Naive B cell (primary cell): ENCODE results near the gene POLA1. TPM values are rescaled to one million over a fixed set of nuclear protein-coding genes. Genes with fewer than 3 reads are reported as not detected.

Experiments
- ATAC-seq, 2 donors: fragments of 150-1000 bp; cut with Tn5 transposase; 2 replicates each; pipeline ENCODE4 v1.10.0; 2021; ENCODE audit warnings: low read depth in 2 of 2, mild to moderate bottlenecking in 2 of 2, moderate library complexity in 2 of 2
- DNase-seq: peaks from one replicate; pipeline ENCODE4 v3.0.0; 2022
- H3K27ac Mint-ChIP-seq, 6 donors: one replicate each; pipeline ENCODE4 v1.8.0; 2020 to 2022; ENCODE audit warnings: mild to moderate bottlenecking in 6 of 6, mixed read lengths in 6 of 6, moderate library complexity in 5 of 6, inconsistent platforms in 2 of 6
- H3K27me3 Mint-ChIP-seq, 3 donors: one replicate each; pipeline ENCODE4 v1.8.0; 2021 to 2022; ENCODE audit warnings: mixed read lengths in 3 of 3, mild to moderate bottlenecking in 1 of 3
- H3K36me3 Mint-ChIP-seq, 2 donors: one replicate each; pipeline ENCODE4 v1.8.0; 2020 to 2022; ENCODE audit warnings: mixed read lengths in 2 of 2, inconsistent platforms in 1 of 2, mild to moderate bottlenecking in 1 of 2
- H3K4me1 Mint-ChIP-seq, 3 donors: one replicate each; pipeline ENCODE4 v1.8.0; 2020 to 2022; ENCODE audit warnings: mixed read lengths in 3 of 3, inconsistent platforms in 1 of 3, mild to moderate bottlenecking in 1 of 3, moderate library complexity in 1 of 3
- H3K4me3 Mint-ChIP-seq, 8 donors: one replicate each; pipeline ENCODE4 v1.8.0; 2020 to 2022; ENCODE audit warnings: mild to moderate bottlenecking in 8 of 8, mixed read lengths in 8 of 8, moderate library complexity in 8 of 8, inconsistent platforms in 2 of 8
- H3K9me3 Mint-ChIP-seq, 7 donors: one replicate each; pipeline ENCODE4 v1.8.0; 2020 to 2022; ENCODE audit warnings: mixed read lengths in 7 of 7, mild to moderate bottlenecking in 5 of 7, inconsistent platforms in 2 of 7, moderate library complexity in 1 of 7
- polyA plus RNA-seq, 6 donors: library from polyadenylated mRNA; unstranded; fragments of 300-500 nt; fragmentation: Illumina TruSeq; gene quantifications; one replicate each; pipeline ENCODE4 v1.2.3, GENCODE V29; 2021; ENCODE audit warnings: low read depth in 6 of 6

The POLA1 gene
- polyA plus RNA-seq, 6 donors from 2014 or later = 5.3 to 6.5 (median 6.1) TPM; not detected in 1

- Mint-ChIP-seq H3K27ac (no peak overlapping the region), H3K4me3 (no peak overlapping the region)
- DNase-seq = no peak
Observed at GRCh38 chrX:24886916-24887315, 193.2 kb downstream of the POLA1 start.

DNA sequence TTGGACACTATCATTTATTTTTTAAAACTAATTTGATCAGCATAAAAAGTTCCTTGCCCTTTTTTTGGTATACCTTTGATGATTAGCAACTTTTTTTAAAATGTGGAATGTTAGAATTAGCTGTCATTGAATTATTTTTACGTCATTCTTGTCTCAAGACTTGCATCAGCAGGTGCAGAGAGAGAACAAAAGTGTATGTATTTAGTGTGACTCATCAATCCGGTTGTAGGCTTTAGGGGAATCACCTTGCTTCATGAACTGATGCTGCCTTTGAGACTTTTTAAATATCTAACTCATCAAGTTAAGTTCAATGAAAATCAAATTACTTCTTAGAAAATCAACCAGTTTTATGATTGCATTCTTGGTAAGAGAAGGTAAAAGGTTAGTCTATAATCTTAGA, 197.0 kb downstream of the POLA1 start:
- peaks cover 11 to 12% of the 10 kb centered on the region in 2 donors for H3K36me3 Mint-ChIP-seq
- DNase-seq (no peak), ATAC-seq (no peak)
- peaks cover 0 to 19% (median 2%) of the 10 kb centered on the region in 7 donors for H3K9me3 Mint-ChIP-seq
- H3K4me3 Mint-ChIP-seq = no peak overlapping the region
- no peaks in the 10 kb centered on the region for H3K27me3 Mint-ChIP-seq
- no peak overlapping the region for H3K27ac Mint-ChIP-seq
- no peaks in the 10 kb centered on the region for H3K4me1 Mint-ChIP-seq

More at GRCh38 chrX:24886916-24887315, 193.2 kb downstream of the POLA1 start:
- no peak for ATAC-seq
- Mint-ChIP-seq H3K4me1 (no peaks in the 10 kb centered on the region), H3K27me3 (no peaks in the 10 kb centered on the region), H3K9me3 (peaks cover 0 to 2% (median 0%) of the 10 kb centered on the region in 7 donors), H3K36me3 (peaks cover 0 to 5% of the 10 kb centered on the region in 2 donors)

GRCh38 chrX:24899391-24899790, 205.7 kb downstream of the POLA1 start:
- Mint-ChIP-seq H3K9me3 (peaks cover 0 to 3% (median 0%) of the 10 kb centered on the region in 7 donors), H3K27ac (no peak overlapping the region), H3K36me3 (peaks cover 5 to 13% of the 10 kb centered on the region in 2 donors), H3K4me3 (no peak overlapping the region), H3K27me3 (no peaks in the 10 kb centered on the region), H3K4me1 (no peaks in the 10 kb centered on the region)
- ATAC-seq = no peak
- DNase-seq = no peak

DNA sequence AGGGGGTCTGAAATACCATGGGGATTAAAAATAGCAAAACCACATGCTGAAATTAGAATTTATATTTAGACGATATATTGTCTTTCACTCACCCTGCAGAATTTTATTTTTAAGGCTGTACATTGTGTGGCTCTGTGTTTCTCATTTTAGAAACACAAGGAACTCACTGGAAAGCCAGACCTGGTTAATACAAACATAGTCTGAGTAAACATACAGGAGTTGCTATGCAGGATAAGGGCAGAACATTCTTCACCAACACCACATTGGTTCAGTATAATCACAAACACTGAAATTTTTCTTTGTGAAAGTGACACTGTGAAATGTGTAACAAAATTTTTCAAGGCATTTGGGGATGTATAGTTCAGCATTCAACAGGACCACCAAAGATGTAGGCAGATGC, 206.5 kb downstream of the POLA1 start:
- Mint-ChIP-seq H3K27ac (no peak overlapping the region), H3K4me3 (no peak overlapping the region), H3K9me3 (peaks cover 0 to 3% (median 0%) of the 10 kb centered on the region in 7 donors), H3K4me1 (no peaks in the 10 kb centered on the region), H3K36me3 (peaks cover 5 to 13% of the 10 kb centered on the region in 2 donors), H3K27me3 (no peaks in the 10 kb centered on the region)
- ATAC-seq (no peak), DNase-seq (no peak)

DNA sequence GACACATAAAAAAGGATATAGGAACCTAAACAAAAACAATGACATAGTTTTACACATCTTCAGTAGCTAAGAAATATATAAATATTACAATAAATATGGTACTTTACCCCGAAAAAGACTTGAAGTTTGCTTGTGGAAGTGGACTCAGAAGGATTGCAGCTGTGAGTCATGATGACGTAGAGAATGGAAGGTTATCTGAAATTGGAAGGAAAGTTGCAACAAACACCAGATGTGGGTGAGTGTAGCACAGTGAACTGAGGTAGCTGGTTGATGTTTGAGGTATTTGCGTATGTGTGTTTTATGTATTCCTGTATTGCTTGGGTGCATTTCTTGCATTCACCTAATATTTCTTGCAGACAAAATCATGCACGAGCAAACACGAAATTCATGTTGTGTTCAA, 209.1 kb downstream of the POLA1 start:
- DNase-seq (no peak), ATAC-seq (no peak)
- Mint-ChIP-seq H3K27ac (no peak overlapping the region), H3K9me3 (peaks cover 0 to 5% (median 2%) of the 10 kb centered on the region in 7 donors), H3K4me1 (no peaks in the 10 kb centered on the region), H3K4me3 (no peak overlapping the region), H3K36me3 (peaks cover 0 to 5% of the 10 kb centered on the region in 2 donors), H3K27me3 (no peaks in the 10 kb centered on the region)

GRCh38 chrX:24918715-24919114, 225.0 kb downstream of the POLA1 start:
- H3K36me3 Mint-ChIP-seq = no peaks in the 10 kb centered on the region
- no peak for ATAC-seq
- no peak for DNase-seq
- peaks cover 0 to 4% (median 0%) of the 10 kb centered on the region in 7 donors for H3K9me3 Mint-ChIP-seq
- no peaks in the 10 kb centered on the region for H3K27me3 Mint-ChIP-seq
- H3K27ac Mint-ChIP-seq = no peak overlapping the region
- H3K4me3 Mint-ChIP-seq = no peak overlapping the region
- no peaks in the 10 kb centered on the region for H3K4me1 Mint-ChIP-seq

DNA sequence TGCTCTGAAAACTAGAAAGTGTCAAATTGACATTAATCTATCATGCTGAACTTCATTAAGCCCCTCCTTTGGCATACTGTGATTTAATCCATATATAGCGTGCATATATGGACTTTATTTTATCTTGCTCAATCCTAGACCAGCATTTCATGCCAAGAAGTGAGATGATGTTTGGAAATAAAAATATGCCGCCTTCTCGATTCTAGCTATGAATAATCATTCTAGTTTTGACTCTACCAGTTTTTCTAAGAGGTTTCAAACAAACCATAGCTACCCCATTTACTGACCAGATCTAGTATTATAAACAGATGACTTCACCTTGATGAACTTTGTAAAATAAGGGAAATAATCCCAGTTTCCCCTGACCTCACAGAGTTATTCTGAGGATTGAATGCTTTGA, 227.1 kb downstream of the POLA1 start:
- H3K9me3 Mint-ChIP-seq = peaks cover 0 to 2% (median 0%) of the 10 kb centered on the region in 7 donors
- ATAC-seq = no peak
- H3K4me1 Mint-ChIP-seq = no peaks in the 10 kb centered on the region
- H3K27ac Mint-ChIP-seq = no peak overlapping the region
- no peaks in the 10 kb centered on the region for H3K27me3 Mint-ChIP-seq
- peaks cover 0 to 3% of the 10 kb centered on the region in 2 donors for H3K36me3 Mint-ChIP-seq
- H3K4me3 Mint-ChIP-seq = no peak overlapping the region
- DNase-seq = no peak

DNA sequence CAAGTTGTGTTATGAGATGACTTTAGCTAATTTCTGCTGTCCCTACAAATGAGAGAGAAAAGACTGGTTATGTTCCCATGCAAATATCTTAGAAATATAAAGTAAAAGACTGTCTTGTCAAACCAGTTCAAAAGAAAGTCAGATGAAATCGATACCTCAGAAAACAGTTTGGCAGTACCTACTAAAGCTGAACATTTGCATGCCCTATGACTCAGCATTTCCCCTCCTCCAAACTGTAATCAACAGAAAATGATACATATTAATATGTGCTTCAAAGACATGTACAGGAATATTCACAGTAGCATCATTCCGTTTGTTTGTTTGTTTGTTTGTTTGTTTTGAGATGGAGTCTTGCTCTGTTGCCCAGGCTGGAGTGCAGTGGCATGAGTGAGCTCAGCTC, 231.7 kb downstream of the POLA1 start:
- Mint-ChIP-seq H3K27ac (peak overlapping the region in 1 of 6 donors; percentile 40), H3K9me3 (peaks cover 0 to 2% (median 0%) of the 10 kb centered on the region in 7 donors), H3K27me3 (no peaks in the 10 kb centered on the region), H3K4me1 (no peaks in the 10 kb centered on the region), H3K36me3 (peaks cover 0 to 4% of the 10 kb centered on the region in 2 donors), H3K4me3 (no peak overlapping the region)
- ATAC-seq = no peak
- no peak for DNase-seq

- Mint-ChIP-seq H3K36me3 (peaks cover 0 to 4% of the 10 kb centered on the region in 2 donors), H3K4me3 (no peak overlapping the region), H3K27me3 (no peaks in the 10 kb centered on the region), H3K9me3 (peaks cover 0 to 2% (median 0%) of the 10 kb centered on the region in 7 donors), H3K4me1 (no peaks in the 10 kb centered on the region), H3K27ac (peak overlapping the region in 1 of 6 donors; percentile 3)
- ATAC-seq (no peak), DNase-seq (no peak)
Observed at GRCh38 chrX:24927372-24927771, 233.7 kb downstream of the POLA1 start.

- H3K36me3 Mint-ChIP-seq = peaks cover 0 to 4% of the 10 kb centered on the region in 2 donors
- H3K9me3 Mint-ChIP-seq = peaks cover 0 to 2% (median 0%) of the 10 kb centered on the region in 7 donors
- ATAC-seq = no peak
- no peak overlapping the region for H3K27ac Mint-ChIP-seq
- no peaks in the 10 kb centered on the region for H3K4me1 Mint-ChIP-seq
- DNase-seq = no peak
- no peaks in the 10 kb centered on the region for H3K27me3 Mint-ChIP-seq
- no peak overlapping the region for H3K4me3 Mint-ChIP-seq
Observed at GRCh38 chrX:24928114-24928513, 234.4 kb downstream of the POLA1 start.

DNA sequence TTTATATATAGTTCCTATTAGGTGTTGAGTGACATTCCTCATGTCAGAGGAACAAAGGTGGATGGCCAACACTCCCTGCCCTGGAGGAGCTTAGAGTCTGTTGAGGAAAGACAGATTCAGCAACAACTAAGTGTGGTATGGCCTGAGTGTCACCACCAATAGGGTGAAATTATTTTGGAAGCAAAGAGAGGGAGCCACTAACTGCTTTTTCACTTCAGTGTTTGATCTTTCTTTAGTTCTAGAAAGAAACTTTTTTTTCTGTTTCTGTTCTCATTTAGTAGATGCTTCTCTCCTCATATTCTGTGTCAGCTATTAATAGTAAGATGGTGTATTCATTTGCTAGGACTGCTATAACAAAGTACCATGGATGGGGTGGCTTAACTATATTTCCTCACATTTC, 240.6 kb downstream of the POLA1 start:
- Mint-ChIP-seq H3K27ac (no peak overlapping the region), H3K4me3 (no peak overlapping the region), H3K36me3 (peaks cover 3 to 8% of the 10 kb centered on the region in 2 donors), H3K9me3 (peaks cover 0 to 2% (median 0%) of the 10 kb centered on the region in 7 donors), H3K27me3 (no peaks in the 10 kb centered on the region), H3K4me1 (no peaks in the 10 kb centered on the region)
- ATAC-seq = no peak
- no peak for DNase-seq

- DNase-seq (no peak), ATAC-seq (no peak)
- Mint-ChIP-seq H3K36me3 (no peaks in the 10 kb centered on the region), H3K9me3 (no peaks in the 10 kb centered on the region), H3K4me3 (no peak overlapping the region), H3K27ac (no peak overlapping the region), H3K27me3 (no peaks in the 10 kb centered on the region), H3K4me1 (no peaks in the 10 kb centered on the region)
Observed at GRCh38 chrX:24945009-24945408, 251.3 kb downstream of the POLA1 start.

GRCh38 chrX:24946369-24946768, 252.7 kb downstream of the POLA1 start:
- Mint-ChIP-seq H3K27me3 (no peaks in the 10 kb centered on the region), H3K4me3 (no peak overlapping the region), H3K36me3 (no peaks in the 10 kb centered on the region), H3K9me3 (no peaks in the 10 kb centered on the region), H3K4me1 (no peaks in the 10 kb centered on the region), H3K27ac (no peak overlapping the region)
- ATAC-seq = no peak
- DNase-seq = no peak

DNA sequence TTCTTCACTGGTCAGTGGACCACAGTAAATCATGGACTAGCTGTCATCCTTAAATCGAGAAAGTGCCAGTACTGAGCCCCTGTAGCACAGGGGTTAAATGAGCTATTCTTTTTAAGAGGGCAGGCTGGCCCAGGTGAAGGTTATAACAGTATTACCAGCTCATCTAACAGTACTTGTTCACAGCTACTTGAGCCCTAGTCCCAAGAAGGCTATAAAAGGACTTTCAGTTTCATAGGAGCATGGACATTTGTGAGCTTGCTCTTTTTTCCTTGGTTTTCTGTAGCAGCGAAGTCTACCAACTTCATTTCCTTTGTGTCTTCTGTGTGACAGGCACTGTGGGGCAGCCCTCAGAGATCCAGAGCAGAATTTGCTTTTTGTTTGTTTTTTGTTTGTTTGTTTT, 261.0 kb downstream of the POLA1 start:
- H3K36me3 Mint-ChIP-seq = peaks cover 0 to 3% of the 10 kb centered on the region in 2 donors
- no peaks in the 10 kb centered on the region for H3K4me1 Mint-ChIP-seq
- no peaks in the 10 kb centered on the region for H3K27me3 Mint-ChIP-seq
- H3K4me3 Mint-ChIP-seq = no peak overlapping the region
- DNase-seq (no peak), ATAC-seq (no peak)
- peaks cover 0 to under 1% (median 0%) of the 10 kb centered on the region in 7 donors for H3K9me3 Mint-ChIP-seq
- no peak overlapping the region for H3K27ac Mint-ChIP-seq
